Retinal pigment epithelial cell (primary cell): Measurements from ENCODE around the gene CHCHD6.

Experiments used
- DNase-seq: peaks from one replicate; pipeline ENCODE4 v3.0.0-alpha.2; 2010; ENCODE audit warnings: low read depth
- H3K4me3 ChIP-seq: 2 replicates; pipeline ENCODE4 v1.5.1; 2011; ENCODE audit warnings: mild to moderate bottlenecking, low read length, control low read depth, moderate library complexity
- CTCF ChIP-seq: conservative IDR thresholded peaks from 2 replicates; pipeline ENCODE4 v1.5.1; 2011; ENCODE audit warnings: low read depth, low read length, control low read depth, inconsistent platforms

Gene CHCHD6

GRCh38 chr3:126721246-126721645 lies 17.2 kb downstream of the CHCHD6 start:
- DNase-seq: no peak
- no peak overlapping the region for H3K4me3 ChIP-seq

GRCh38 chr3:126723237-126723636 lies 19.2 kb downstream of the CHCHD6 start:
- no peak for DNase-seq
- H3K4me3 ChIP-seq: no peak overlapping the region
- no peak for TF ChIP-seq CTCF

More at GRCh38 chr3:126721246-126721645, 17.2 kb downstream of the CHCHD6 start:
- no peak for TF ChIP-seq CTCF

- DNase-seq: no peak
- TF ChIP-seq CTCF: no peak
- no peak overlapping the region for H3K4me3 ChIP-seq
These were observed 19.8 kb downstream of the CHCHD6 start for GRCh38 chr3:126723801-126724200.

- no peak for DNase-seq
- TF ChIP-seq CTCF: no peak
- H3K4me3 ChIP-seq: no peak overlapping the region
These were observed 24.6 kb downstream of the CHCHD6 start for GRCh38 chr3:126728680-126729079.

GRCh38 chr3:126730376-126730775 lies 26.3 kb downstream of the CHCHD6 start:
- TF ChIP-seq CTCF: no peak
- no peak overlapping the region for H3K4me3 ChIP-seq
- DNase-seq: no peak

- no peak for DNase-seq
- TF ChIP-seq CTCF: no peak
- H3K4me3 ChIP-seq: no peak overlapping the region
These were observed 27.0 kb downstream of the CHCHD6 start for GRCh38 chr3:126731044-126731443.

GRCh38 chr3:126732281-126733060 lies 28.4 kb downstream of the CHCHD6 start:
- TF ChIP-seq CTCF: no peak
- no peak for DNase-seq
- H3K4me3 ChIP-seq: no peak overlapping the region
